ENCODE data around the gene TBC1D16.

Gene TBC1D16

DNA sequence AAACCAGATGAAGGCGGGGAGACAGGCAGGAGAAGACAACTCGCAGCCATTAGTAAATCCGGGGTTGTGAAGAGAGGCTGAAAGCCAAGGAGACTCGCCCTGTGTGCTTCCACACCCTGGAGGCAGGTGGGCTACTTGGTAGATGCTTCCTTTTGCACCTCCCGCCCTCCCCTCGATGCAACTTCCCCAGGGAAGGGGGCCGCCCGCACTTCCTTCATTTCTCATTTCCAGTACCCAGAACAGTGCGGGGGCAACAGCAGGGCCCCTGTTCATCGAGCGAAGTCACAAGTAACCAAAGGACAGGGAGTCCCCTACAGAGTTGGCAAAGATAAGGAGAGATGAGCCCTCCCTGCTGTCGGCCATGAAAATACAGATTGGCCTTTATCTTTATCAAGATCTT is 25.7 kb upstream of the TBC1D16 start:
- H3K4me3 ChIP-seq (replicated peaks; ENCODE audit: low read depth, low read length): no peak overlapping the region
- no peak for DNase-seq (ENCODE audit: extremely low read depth, insufficient read length)
- no peaks in the 10 kb centered on the region for H3K36me3 ChIP-seq (ENCODE audit: control insufficient read depth, insufficient read depth, low read length)
- TF ChIP-seq, protein P1, sequence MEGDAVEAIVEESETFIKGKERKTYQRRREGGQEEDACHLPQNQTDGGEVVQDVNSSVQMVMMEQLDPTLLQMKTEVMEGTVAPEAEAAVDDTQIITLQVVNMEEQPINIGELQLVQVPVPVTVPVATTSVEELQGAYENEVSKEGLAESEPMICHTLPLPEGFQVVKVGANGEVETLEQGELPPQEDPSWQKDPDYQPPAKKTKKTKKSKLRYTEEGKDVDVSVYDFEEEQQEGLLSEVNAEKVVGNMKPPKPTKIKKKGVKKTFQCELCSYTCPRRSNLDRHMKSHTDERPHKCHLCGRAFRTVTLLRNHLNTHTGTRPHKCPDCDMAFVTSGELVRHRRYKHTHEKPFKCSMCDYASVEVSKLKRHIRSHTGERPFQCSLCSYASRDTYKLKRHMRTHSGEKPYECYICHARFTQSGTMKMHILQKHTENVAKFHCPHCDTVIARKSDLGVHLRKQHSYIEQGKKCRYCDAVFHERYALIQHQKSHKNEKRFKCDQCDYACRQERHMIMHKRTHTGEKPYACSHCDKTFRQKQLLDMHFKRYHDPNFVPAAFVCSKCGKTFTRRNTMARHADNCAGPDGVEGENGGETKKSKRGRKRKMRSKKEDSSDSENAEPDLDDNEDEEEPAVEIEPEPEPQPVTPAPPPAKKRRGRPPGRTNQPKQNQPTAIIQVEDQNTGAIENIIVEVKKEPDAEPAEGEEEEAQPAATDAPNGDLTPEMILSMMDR (IDR thresholded peaks at IDR 0.05; ENCODE audit: insufficient read depth, low read length, poor library complexity, severe bottlenecking): no peak
- peaks cover 2% of the 10 kb centered on the region for H3K27me3 ChIP-seq (replicated peaks; ENCODE audit: control insufficient read depth, insufficient read depth, low read length)

DNA sequence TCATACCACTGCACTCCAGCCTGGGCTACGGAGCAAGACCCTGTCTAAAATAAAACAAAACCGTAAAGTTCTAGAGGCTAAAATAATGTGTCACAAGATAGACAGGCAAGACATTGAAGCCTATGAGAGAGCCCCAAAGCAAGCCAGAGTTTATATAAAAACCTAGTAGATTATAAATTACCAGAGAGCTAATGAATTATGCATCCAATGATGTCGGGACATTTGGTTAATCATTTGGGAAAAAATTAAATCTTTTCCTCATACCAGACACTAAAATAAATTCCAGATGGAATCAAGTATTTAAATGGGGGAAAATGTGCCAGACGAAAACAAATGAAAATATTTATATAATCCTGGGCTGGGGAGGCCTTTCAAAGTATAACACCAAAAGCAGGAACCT is 25.0 kb upstream of the TBC1D16 start:
- Histone ChIP-seq H3K36me3 (ENCODE audit: control insufficient read depth, insufficient read depth, low read length) (no peaks in the 10 kb centered on the region), H3K4me3 (replicated peaks; ENCODE audit: low read depth, low read length) (no peak overlapping the region), H3K27me3 (replicated peaks; ENCODE audit: control insufficient read depth, insufficient read depth, low read length) (peaks cover 2% of the 10 kb centered on the region)
- TF ChIP-seq, protein P1 (IDR thresholded peaks at IDR 0.05; ENCODE audit: insufficient read depth, low read length, poor library complexity, severe bottlenecking): no peak
- no peak for DNase-seq (ENCODE audit: extremely low read depth, insufficient read length)

DNA sequence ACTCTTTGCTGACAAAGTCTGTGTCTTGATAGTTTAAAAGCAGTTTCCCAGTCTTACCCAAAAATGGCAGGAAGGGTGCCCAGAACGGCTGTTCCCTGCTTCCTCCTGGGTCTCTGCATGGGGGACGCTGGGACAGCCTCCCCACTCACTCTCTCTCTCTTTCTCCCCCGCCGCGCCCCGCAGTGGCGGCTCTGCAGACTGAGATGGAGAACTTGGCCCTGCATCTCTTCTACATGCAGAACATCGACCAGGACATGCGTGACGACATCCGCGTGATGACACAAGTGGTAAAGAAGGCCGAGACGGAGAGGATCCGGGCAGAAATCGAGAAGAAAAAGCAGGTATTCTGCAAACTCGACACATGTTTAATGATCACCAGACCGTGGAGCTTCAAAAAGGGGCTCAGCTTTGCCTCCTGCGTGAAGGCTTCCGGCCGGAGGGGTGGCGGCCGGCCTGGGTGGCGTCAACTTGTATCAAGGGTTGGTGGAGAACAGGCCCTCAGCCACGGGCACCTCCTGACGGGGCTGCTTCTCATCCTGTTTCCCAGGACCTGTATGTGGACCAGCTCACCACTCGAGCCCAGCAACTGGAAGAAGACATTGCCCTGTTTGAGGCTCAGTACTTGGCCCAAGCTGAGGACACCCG is 22.8 kb upstream of the TBC1D16 start:
- H3K36me3 ChIP-seq (ENCODE audit: control insufficient read depth, insufficient read depth, low read length): no peaks in the 10 kb centered on the region
- no peak overlapping the region for H3K4me3 ChIP-seq (replicated peaks; ENCODE audit: low read depth, low read length)
- no peak for DNase-seq (ENCODE audit: extremely low read depth, insufficient read length)
- peaks cover 2% of the 10 kb centered on the region for H3K27me3 ChIP-seq (replicated peaks; ENCODE audit: control insufficient read depth, insufficient read depth, low read length)
- TF ChIP-seq, protein P1 (IDR thresholded peaks at IDR 0.05; ENCODE audit: insufficient read depth, low read length, poor library complexity, severe bottlenecking): no peak

GRCh38 chr17:80055597-80055996 is 19.9 kb upstream of the TBC1D16 start:
- Histone ChIP-seq H3K27me3 (replicated peaks; ENCODE audit: control insufficient read depth, insufficient read depth, low read length) (peaks cover 2% of the 10 kb centered on the region), H3K36me3 (ENCODE audit: control insufficient read depth, insufficient read depth, low read length) (no peaks in the 10 kb centered on the region), H3K4me3 (replicated peaks; ENCODE audit: low read depth, low read length) (no peak overlapping the region)
- TF ChIP-seq, protein P1 (IDR thresholded peaks at IDR 0.05; ENCODE audit: insufficient read depth, low read length, poor library complexity, severe bottlenecking): no peak
- DNase-seq (ENCODE audit: extremely low read depth, insufficient read length): no peak

- no peaks in the 10 kb centered on the region for H3K36me3 ChIP-seq (ENCODE audit: control insufficient read depth, insufficient read depth, low read length)
- no peaks in the 10 kb centered on the region; the same call in 1 of the 2 replicates for H3K27me3 ChIP-seq (replicated peaks; ENCODE audit: control insufficient read depth, insufficient read depth, low read length)
- DNase-seq (ENCODE audit: extremely low read depth, insufficient read length): no peak
- TF ChIP-seq, protein P1 (IDR thresholded peaks at IDR 0.05; ENCODE audit: insufficient read depth, low read length, poor library complexity, severe bottlenecking): no peak
- no peak overlapping the region for H3K4me3 ChIP-seq (replicated peaks; ENCODE audit: low read depth, low read length)
These were observed 17.4 kb upstream of the TBC1D16 start for GRCh38 chr17:80053102-80053501.

- no peak for DNase-seq (ENCODE audit: extremely low read depth, insufficient read length)
- Histone ChIP-seq H3K4me3 (replicated peaks; ENCODE audit: low read depth, low read length) (no peak overlapping the region), H3K27me3 (replicated peaks; ENCODE audit: control insufficient read depth, insufficient read depth, low read length) (no peaks in the 10 kb centered on the region; the same call in 1 of the 2 replicates), H3K36me3 (ENCODE audit: control insufficient read depth, insufficient read depth, low read length) (no peaks in the 10 kb centered on the region)
- TF ChIP-seq, protein P1 (IDR thresholded peaks at IDR 0.05; ENCODE audit: insufficient read depth, low read length, poor library complexity, severe bottlenecking): no peak
These were observed 16.0 kb upstream of the TBC1D16 start for GRCh38 chr17:80051681-80052080.
